Fibroblast of lung (primary cell): ENCODE data around the gene TWSG1.

Source experiments
- CTCF ChIP-seq, 2 donors: IDR thresholded peaks in 1 of 2; conservative IDR thresholded peaks in 1 of 2; 1 replicate in 1 of 2; 2 replicates in 1 of 2; pipeline ENCODE4 v1.5.1; 2011 to 2012; ENCODE audit warnings: low read length in 2 of 2, control low read depth in 1 of 2, inconsistent platforms in 1 of 2, low read depth in 1 of 2, mild to moderate bottlenecking in 1 of 2
- EZH2 ChIP-seq: IDR thresholded peaks from 2 replicates; pipeline ENCODE4 v1.5.1; 2012; ENCODE audit warnings: low read length, control low read depth, mild to moderate bottlenecking; ENCODE audit errors: missing control alignments

GRCh38 chr18:9435041-9435440 lies 100.5 kb downstream of the TWSG1 start:
- TF ChIP-seq CTCF (conservative IDR thresholded peaks at IDR 0.05 in 1 of 2, IDR thresholded peaks at IDR 0.05 in 1 of 2; ENCODE audit: low read depth in 1 of 2, low read length in 2 of 2) (no peak), EZH2 (no peak)
